H9 (cell line): ENCODE measurements around the gene SCNN1B. TPM values are rescaled to one million over a fixed set of nuclear protein-coding genes. Genes with fewer than 3 reads are reported as not detected.

Experiments
- DNase-seq: peaks from one replicate; pipeline ENCODE4 v3.0.0-alpha.2; 2017
- H2AFZ ChIP-seq: one replicate; pipeline ENCODE4 v1.6.1; 2013; ENCODE audit warnings: mild to moderate bottlenecking, low read length, control low read depth, moderate library complexity
- H2AK5ac ChIP-seq: 2 replicates; pipeline ENCODE4 v1.6.1; 2013; ENCODE audit warnings: low read length, control low read depth, mixed read lengths; ENCODE audit not compliant: insufficient read length
- H2BK120ac ChIP-seq: one replicate; pipeline ENCODE4 v1.6.1; 2013; ENCODE audit warnings: low read depth, mild to moderate bottlenecking, low read length, control low read depth, inconsistent platforms; ENCODE audit not compliant: poor library complexity, severe bottlenecking
- H2BK12ac ChIP-seq: 2 replicates; pipeline ENCODE4 v1.6.1; 2013; ENCODE audit warnings: low read length, control low read depth, mixed read lengths, low read depth; ENCODE audit not compliant: insufficient read length
- H2BK15ac ChIP-seq: 2 replicates; pipeline ENCODE4 v1.6.1; 2013; ENCODE audit warnings: low read depth, low read length, control low read depth
- H2BK20ac ChIP-seq: one replicate; pipeline ENCODE4 v1.6.1; 2013; ENCODE audit warnings: low read depth, mild to moderate bottlenecking, low read length, control low read depth, inconsistent platforms; ENCODE audit not compliant: poor library complexity, severe bottlenecking
- H2BK5ac ChIP-seq: 2 replicates; pipeline ENCODE4 v1.6.1; 2013; ENCODE audit warnings: low read length, control low read depth, mixed read lengths; ENCODE audit not compliant: insufficient read length
- H3K14ac ChIP-seq: 2 replicates; pipeline ENCODE4 v1.6.1; 2013; ENCODE audit warnings: low read length, control low read depth; ENCODE audit not compliant: insufficient read depth
- H3K18ac ChIP-seq: 2 replicates; pipeline ENCODE4 v1.6.1; 2013; ENCODE audit warnings: low read depth, mild to moderate bottlenecking, mixed read lengths, low read length, control low read depth; ENCODE audit not compliant: insufficient read length
- H3K23ac ChIP-seq: 2 replicates; pipeline ENCODE4 v1.6.1; 2013; ENCODE audit warnings: low read length, control low read depth, mixed read lengths, low read depth; ENCODE audit not compliant: insufficient read length
- H3K23me2 ChIP-seq: 2 replicates; pipeline ENCODE4 v1.6.1; 2013; ENCODE audit warnings: low read depth, mild to moderate bottlenecking, mixed read lengths, low read length, control low read depth; ENCODE audit not compliant: insufficient read length, poor library complexity, severe bottlenecking
- H3K27ac ChIP-seq: 2 replicates; pipeline ENCODE4 v1.5.1; 2013; ENCODE audit warnings: low read length, control low read depth, mixed read lengths, low read depth; ENCODE audit not compliant: insufficient read length
- H3K27me3 ChIP-seq: 2 replicates; pipeline ENCODE4 v1.6.1; 2013; ENCODE audit warnings: low read length, control low read depth, inconsistent platforms; ENCODE audit not compliant: insufficient read depth
- H3K4ac ChIP-seq: 2 replicates; pipeline ENCODE4 v1.6.1; 2013; ENCODE audit warnings: low read depth, mild to moderate bottlenecking, control low read depth, inconsistent platforms, low read length, moderate library complexity
- H3K4me1 ChIP-seq: 2 replicates; pipeline ENCODE4 v1.6.1; 2013; ENCODE audit warnings: low read length, control low read depth, inconsistent platforms; ENCODE audit not compliant: insufficient read depth
- H3K4me2 ChIP-seq: 2 replicates; pipeline ENCODE4 v1.6.1; 2013; ENCODE audit warnings: low read length, control low read depth, mixed read lengths; ENCODE audit not compliant: insufficient read length, insufficient read depth
- H3K56ac ChIP-seq: 2 replicates; pipeline ENCODE4 v1.6.1; 2013; ENCODE audit warnings: low read depth, mild to moderate bottlenecking, mixed read lengths, low read length, control low read depth; ENCODE audit not compliant: insufficient read length
- H3K79me1 ChIP-seq: 2 replicates; pipeline ENCODE4 v1.6.1; 2013; ENCODE audit warnings: low read depth, mild to moderate bottlenecking, moderate library complexity, low read length, control low read depth, inconsistent platforms; ENCODE audit not compliant: insufficient read depth, poor library complexity, severe bottlenecking
- H3K79me2 ChIP-seq: 2 replicates; pipeline ENCODE4 v1.6.1; 2013; ENCODE audit warnings: low read length, control low read depth, inconsistent platforms; ENCODE audit not compliant: insufficient read depth
- H3K9ac ChIP-seq: 2 replicates; pipeline ENCODE4 v1.6.1; 2013; ENCODE audit warnings: low read length, control low read depth, mixed read lengths; ENCODE audit not compliant: insufficient read length; ENCODE audit errors: extremely low read depth
- H3K9me3 ChIP-seq: one replicate; pipeline ENCODE4 v1.6.1; 2013; ENCODE audit warnings: low read depth, low read length, inconsistent platforms; ENCODE audit not compliant: control insufficient read depth
- H3T11ph ChIP-seq: one replicate; pipeline ENCODE4 v1.6.1; 2013; ENCODE audit warnings: mild to moderate bottlenecking, low read length, control low read depth, inconsistent platforms
- H4K20me1 ChIP-seq: one replicate; pipeline ENCODE4 v1.6.1; 2013; ENCODE audit not compliant: control insufficient read depth, insufficient read length, insufficient read depth
- H4K5ac ChIP-seq: 2 replicates; pipeline ENCODE4 v1.6.1; 2013; ENCODE audit warnings: low read depth, mild to moderate bottlenecking, mixed read lengths, low read length, control low read depth; ENCODE audit not compliant: insufficient read length
- H4K8ac ChIP-seq: replicated peaks from 2 replicates; pipeline ENCODE4 v1.6.1; 2013; ENCODE audit warnings: low read length, control low read depth, mixed read lengths, low read depth; ENCODE audit not compliant: insufficient read length
- H4K91ac ChIP-seq: 2 replicates; pipeline ENCODE4 v1.6.1; 2013; ENCODE audit warnings: low read depth, mild to moderate bottlenecking, moderate library complexity, mixed read lengths, low read length, control low read depth; ENCODE audit not compliant: insufficient read length
- H3K27ac Mint-ChIP-seq, 3 experiments: 2 replicates in 2 of 3; 3 replicates in 1 of 3; pipeline ENCODE4 v1.8.0; 2020 to 2021; ENCODE audit warnings: mixed read lengths in 3 of 3, mild to moderate bottlenecking in 1 of 3, moderate library complexity in 1 of 3
- H3K27me3 Mint-ChIP-seq: 2 replicates; pipeline ENCODE4 v1.8.0; 2021; ENCODE audit warnings: low read depth, mild to moderate bottlenecking, moderate library complexity, mixed read lengths
- H3K36me3 Mint-ChIP-seq, 3 experiments: 2 replicates in 2 of 3; 3 replicates in 1 of 3; pipeline ENCODE4 v1.8.0; 2020 to 2021; ENCODE audit warnings: low read depth in 3 of 3, mixed read lengths in 3 of 3; ENCODE audit not compliant: insufficient read depth in 1 of 3
- H3K4me1 Mint-ChIP-seq, 2 experiments: 2 replicates each; pipeline ENCODE4 v1.8.0; 2020; ENCODE audit warnings: mixed read lengths in 2 of 2
- H3K4me3 Mint-ChIP-seq, 2 experiments: 2 replicates in 1 of 2; 3 replicates in 1 of 2; pipeline ENCODE4 v1.8.0; 2020 to 2021; ENCODE audit warnings: mild to moderate bottlenecking in 2 of 2, mixed read lengths in 2 of 2, moderate library complexity in 1 of 2
- H3K9me3 Mint-ChIP-seq, 2 experiments: 2 replicates in 1 of 2; 3 replicates in 1 of 2; pipeline ENCODE4 v1.8.0; 2020; ENCODE audit warnings: mild to moderate bottlenecking in 2 of 2, mixed read lengths in 2 of 2, moderate library complexity in 1 of 2
- WGBS: extraction: QIAGEN DNeasy Blood & Tissue Kit; methylation state at CpG from one replicate; pipeline ENCODE4 v1.1.7; 2013; ENCODE audit warnings: missing lambda C conversion rate, low lambda C conversion rate, mixed read lengths; ENCODE audit not compliant: insufficient read length; ENCODE audit errors: extremely low coverage; 5-methylcytosine and 5-hydroxymethylcytosine counted together
- total RNA-seq: library from RNA; stranded (reverse); gene quantifications from 2 replicates; pipeline ENCODE4 v1.2.1, GENCODE V29; 2021
- TF ChIP-seq, protein P1 (sequence below): fragments of 200-600 bp; sonication (generic); conservative IDR thresholded peaks from 3 replicates; pipeline ENCODE4 v1.8.0; 2021; ENCODE audit warnings: antibody characterized with exemption, mild to moderate bottlenecking

Gene SCNN1B
- total RNA-seq, 1 experiment from 2014 or later, result 0.11 TPM

DNA sequence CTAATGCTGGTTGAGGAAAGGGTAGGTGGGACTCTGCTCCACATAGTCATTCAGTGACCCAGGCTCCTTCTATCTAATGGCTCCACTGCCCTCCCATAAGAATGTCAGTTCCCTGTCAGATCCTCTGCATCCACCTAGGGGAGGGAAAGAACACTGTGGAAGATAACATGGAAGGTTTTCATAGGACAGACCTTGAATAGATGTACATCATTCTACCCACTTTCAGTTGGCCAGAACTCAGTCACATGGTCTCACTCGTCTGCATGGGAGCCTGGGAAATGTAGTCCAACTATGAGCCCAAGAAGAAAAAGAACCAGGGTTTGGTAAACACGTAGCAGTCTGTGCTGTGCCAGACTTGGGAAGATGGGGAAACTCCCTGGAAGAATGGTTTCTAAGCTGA is 27.1 kb upstream of the SCNN1B start:
- Histone ChIP-seq H2BK12ac (no peak overlapping the region), H4K8ac (no peak overlapping the region), H2BK15ac (no peak overlapping the region), H3K23me2 (no peaks in the 10 kb centered on the region), H3K79me1 (no peaks in the 10 kb centered on the region), H4K20me1 (no peaks in the 10 kb centered on the region), H4K5ac (no peak overlapping the region), H2AFZ (no peak overlapping the region), H3K56ac (no peak overlapping the region), H3K4me1 (no peaks in the 10 kb centered on the region), H2BK5ac (no peak overlapping the region), H3T11ph (no peak overlapping the region), H3K23ac (no peak overlapping the region), H3K27ac (no peak overlapping the region), H3K9ac (no peak overlapping the region), H2AK5ac (no peak overlapping the region), H3K9me3 (no peaks in the 10 kb centered on the region), H2BK120ac (no peak overlapping the region), H3K14ac (no peak overlapping the region), H4K91ac (no peak overlapping the region), H2BK20ac (no peak overlapping the region), H3K79me2 (no peaks in the 10 kb centered on the region), H3K27me3 (no peaks in the 10 kb centered on the region), H3K4me2 (no peak overlapping the region), H3K18ac (no peak overlapping the region), H3K4ac (no peak overlapping the region)
- DNase-seq, result peak; percentile 48
- Mint-ChIP-seq H3K4me1 (peaks cover 15 to 27% of the 10 kb centered on the region in 2 experiments), H3K27me3 (peaks cover 1% of the 10 kb centered on the region; the same call in 1 of the 2 replicates), H3K4me3 (no peak overlapping the region), H3K27ac (no peak overlapping the region), H3K36me3 (peaks cover 0 to 4% (median 1%) of the 10 kb centered on the region in 3 experiments; a peak in 1 of 7 replicates), H3K9me3 (0 out of 5 replicates have a peak, but pooled peaks cover 0 to 4% of the 10 kb centered on the region in 2 experiments)
- TF ChIP-seq, protein P1, sequence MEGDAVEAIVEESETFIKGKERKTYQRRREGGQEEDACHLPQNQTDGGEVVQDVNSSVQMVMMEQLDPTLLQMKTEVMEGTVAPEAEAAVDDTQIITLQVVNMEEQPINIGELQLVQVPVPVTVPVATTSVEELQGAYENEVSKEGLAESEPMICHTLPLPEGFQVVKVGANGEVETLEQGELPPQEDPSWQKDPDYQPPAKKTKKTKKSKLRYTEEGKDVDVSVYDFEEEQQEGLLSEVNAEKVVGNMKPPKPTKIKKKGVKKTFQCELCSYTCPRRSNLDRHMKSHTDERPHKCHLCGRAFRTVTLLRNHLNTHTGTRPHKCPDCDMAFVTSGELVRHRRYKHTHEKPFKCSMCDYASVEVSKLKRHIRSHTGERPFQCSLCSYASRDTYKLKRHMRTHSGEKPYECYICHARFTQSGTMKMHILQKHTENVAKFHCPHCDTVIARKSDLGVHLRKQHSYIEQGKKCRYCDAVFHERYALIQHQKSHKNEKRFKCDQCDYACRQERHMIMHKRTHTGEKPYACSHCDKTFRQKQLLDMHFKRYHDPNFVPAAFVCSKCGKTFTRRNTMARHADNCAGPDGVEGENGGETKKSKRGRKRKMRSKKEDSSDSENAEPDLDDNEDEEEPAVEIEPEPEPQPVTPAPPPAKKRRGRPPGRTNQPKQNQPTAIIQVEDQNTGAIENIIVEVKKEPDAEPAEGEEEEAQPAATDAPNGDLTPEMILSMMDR, result no peak
- WGBS, result no CpG with 5 or more reads among the region's 2 CpGs
